ENCODE measurements around the gene RMND5B.
A peak's percentile ranks its signal among the peaks of the same experiment; 100 is the strongest.

Gene RMND5B

GRCh38 chr5:178136990-178137389 lies 6.2 kb downstream of the RMND5B start:
- DNase-seq: no peak

GRCh38 chr5:178137991-178138390 lies 7.2 kb downstream of the RMND5B start:
- DNase-seq: no peak

- DNase-seq: no peak
Observed at GRCh38 chr5:178141550-178141949, 10.7 kb downstream of the RMND5B start.

DNA sequence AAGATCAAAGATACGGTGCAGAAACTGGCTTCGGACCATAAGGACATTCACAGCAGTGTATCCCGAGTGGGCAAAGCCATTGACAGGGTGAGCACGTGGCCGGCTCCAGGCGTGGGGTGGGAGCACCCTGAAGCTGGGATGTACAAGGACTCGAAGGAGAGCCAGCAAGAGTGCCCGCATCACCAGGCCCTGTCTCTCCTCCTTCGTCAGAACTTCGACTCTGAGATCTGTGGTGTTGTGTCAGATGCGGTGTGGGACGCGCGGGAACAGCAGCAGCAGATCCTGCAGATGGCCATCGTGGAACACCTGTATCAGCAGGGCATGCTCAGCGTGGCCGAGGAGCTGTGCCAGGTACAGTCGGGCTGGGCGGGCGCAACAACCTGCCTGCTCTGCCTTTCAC lies 11.8 kb downstream of the RMND5B start:
- DNase-seq: no peak

GRCh38 chr5:178143246-178143645 lies 12.4 kb downstream of the RMND5B start:
- no peak for DNase-seq

DNA sequence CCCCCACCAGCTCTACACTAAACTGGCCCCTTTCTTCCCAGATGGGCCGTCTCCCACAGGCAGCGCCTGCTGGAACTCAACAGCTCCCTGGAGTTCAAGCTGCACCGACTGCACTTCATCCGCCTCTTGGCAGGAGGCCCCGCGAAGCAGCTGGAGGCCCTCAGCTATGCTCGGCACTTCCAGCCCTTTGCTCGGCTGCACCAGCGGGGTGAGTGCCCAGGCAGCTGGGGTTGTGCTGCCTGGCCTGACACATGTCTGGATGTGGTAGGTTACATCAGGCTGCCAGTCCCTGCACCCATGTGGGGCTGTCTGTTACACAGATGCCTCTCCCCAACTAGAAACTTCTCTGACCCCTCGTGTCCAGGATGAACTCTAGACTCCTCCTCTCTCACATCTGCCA lies 13.1 kb downstream of the RMND5B start:
- DNase-seq: no peak

GRCh38 chr5:178145965-178146820 lies 15.4 kb downstream of the RMND5B start:
- peak; percentile 65 for DNase-seq

- DNase-seq: no peak
Observed at GRCh38 chr5:178147406-178147805, 16.6 kb downstream of the RMND5B start.

GRCh38 chr5:178149199-178149932 lies 18.6 kb downstream of the RMND5B start:
- no peak for DNase-seq

- DNase-seq: no peak
Observed at GRCh38 chr5:178150977-178151734, 20.3 kb downstream of the RMND5B start.

DNA sequence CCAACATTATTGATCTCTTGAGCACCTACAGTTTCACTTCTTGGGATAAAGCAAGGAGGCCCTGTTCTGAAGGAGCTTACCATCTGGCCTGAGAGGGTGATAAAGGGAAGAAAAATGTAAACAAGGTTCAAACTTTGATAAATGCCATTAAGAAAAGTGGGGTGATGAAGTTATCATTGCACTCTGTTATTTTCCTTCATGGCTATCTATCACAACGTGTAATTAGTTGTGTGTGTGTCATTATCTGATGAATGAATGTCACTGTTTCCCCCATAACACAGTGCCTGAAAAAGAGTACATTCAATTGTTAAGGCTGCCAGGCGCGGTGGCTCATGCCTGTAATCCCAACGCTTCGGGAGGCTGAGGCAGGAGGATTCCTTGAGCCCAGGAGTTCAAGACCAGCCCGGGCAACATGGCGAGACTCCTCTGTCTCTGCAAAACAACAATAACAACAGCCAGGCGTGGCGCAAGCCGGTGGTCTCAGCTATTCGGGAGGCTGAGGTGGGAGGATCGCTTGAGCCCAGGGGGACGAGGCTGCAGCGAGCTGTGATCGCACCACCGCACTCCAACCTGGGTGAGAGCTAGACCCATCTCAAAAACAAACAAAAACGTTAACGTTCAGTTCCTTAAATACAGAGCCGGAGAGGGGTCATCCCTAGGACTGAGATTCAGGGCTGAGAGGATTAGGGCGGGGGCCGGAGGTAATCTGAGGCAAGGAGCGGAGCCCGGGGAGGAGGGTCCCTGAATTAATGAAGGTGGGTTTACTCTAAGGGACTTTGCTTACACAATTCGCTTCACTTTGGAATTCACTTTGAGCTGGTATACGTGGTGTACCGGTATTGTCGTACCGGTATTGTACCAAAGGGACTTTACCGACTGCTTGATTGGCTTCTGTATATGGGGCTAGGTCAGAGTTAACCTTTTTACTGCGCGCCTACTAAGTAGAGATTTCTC lies 22.0 kb downstream of the RMND5B start:
- DNase-seq: no peak

GRCh38 chr5:178153530-178154340 lies 22.9 kb downstream of the RMND5B start, which contains the start of gene NHP2:
NHP2 (minus strand) TSS chr5:178153885; CDS start chr5:178153817, 68 bp downstream.
- peak; percentile 98 for DNase-seq

DNA sequence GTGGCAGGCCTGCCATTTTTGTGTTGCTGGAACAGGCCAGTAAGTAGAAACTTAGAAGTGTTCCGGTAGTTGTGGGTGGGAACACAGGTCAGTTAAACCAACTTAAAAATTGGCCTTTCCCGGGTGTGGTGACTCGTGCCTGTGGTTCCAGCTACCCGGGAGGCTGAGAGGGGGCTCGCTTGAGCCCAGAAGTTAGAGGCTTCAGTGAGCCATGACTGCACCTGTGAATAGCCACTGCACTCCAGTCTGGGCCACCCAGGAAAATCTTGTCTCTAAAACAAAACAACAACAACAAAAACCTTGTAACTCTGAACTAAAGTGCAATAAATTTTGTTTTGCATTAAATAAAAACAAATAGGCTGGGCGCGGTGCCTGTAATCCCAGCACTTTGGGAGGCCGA lies 24.3 kb downstream of the RMND5B start:
- no peak for DNase-seq

GRCh38 chr5:178160176-178160575 lies 29.4 kb downstream of the RMND5B start:
- no peak for DNase-seq

- no peak for DNase-seq
Observed at GRCh38 chr5:178162481-178162880, 31.7 kb downstream of the RMND5B start.

- DNase-seq: peak; percentile 94
Observed at GRCh38 chr5:178163772-178164735, 33.2 kb downstream of the RMND5B start.

GRCh38 chr5:178165581-178165980 lies 34.8 kb downstream of the RMND5B start:
- no peak for DNase-seq

DNA sequence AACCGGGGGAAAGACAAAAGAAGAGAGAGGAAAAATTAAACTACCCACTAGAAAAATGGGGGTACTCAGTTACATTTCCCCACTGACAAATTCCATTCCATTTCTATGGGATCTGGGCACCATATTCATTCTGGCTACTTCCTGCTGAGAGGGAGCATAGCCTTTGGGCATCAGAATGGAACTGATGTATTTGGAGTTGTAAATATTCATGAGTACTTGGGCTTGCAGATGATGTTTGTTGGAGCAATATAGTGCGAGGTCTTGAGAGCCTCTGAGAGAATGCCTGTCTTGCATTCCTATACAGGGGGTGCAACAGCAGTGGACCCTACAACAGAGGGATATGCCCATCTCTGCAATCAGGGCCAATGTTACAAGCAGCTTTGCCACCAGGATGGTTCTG lies 39.6 kb downstream of the RMND5B start:
- no peak for DNase-seq

- DNase-seq: no peak
Observed at GRCh38 chr5:178174456-178174855, 43.6 kb downstream of the RMND5B start.

DNA sequence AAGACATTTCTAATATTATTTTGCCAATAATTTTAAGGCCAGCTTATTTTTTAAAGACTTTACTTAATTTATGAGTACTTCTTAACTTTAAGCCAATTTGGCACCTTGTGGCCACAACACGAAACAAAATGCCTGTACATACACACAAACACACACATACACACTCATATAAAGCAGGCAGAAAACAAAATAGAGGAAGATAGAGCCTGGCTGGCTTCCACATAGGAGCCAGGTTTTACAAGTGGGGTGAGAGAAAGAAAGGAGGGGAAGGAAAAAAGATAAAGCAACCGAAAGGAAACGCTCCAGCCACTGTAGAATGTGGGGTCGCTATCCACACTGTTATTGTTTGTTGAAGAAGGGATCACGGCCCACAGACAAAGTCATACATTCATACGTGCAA lies 46.0 kb downstream of the RMND5B start:
- DNase-seq: no peak

Data from NCI-H345 (cell line).